Right atrium auricular region (tissue), 2 donors: ENCODE data around the gene NIPAL3. TPM values are rescaled to one million over a fixed set of nuclear protein-coding genes. Genes with fewer than 3 reads are reported as not detected.

Experiments used
- DNase-seq: peaks from one replicate; pipeline ENCODE4 v3.0.0-alpha.2; 2019; ENCODE audit warnings: low spot score
- H3K27ac ChIP-seq, 2 donors: fragments of 200-600 bp; sonication (generic); 1 replicate in 1 of 2; 2 replicates in 1 of 2; pipeline ENCODE4 v1.5.1; 2016 to 2019
- H3K27me3 ChIP-seq, 2 donors: fragments of 200-600 bp; sonication (generic); one replicate each; pipeline versions ENCODE4 v1.5.1 to v1.6.0; 2017 to 2019
- H3K36me3 ChIP-seq: fragments of 200-600 bp; sonication (generic); one replicate; pipeline ENCODE4 v1.5.1; 2016
- H3K4me1 ChIP-seq, 2 donors: fragments of 200-600 bp; sonication (generic); one replicate each; pipeline versions ENCODE4 v1.5.1 to v1.6.0; 2017 to 2019
- H3K4me3 ChIP-seq, 2 donors: fragments of 200-600 bp; sonication (generic); 1 replicate in 1 of 2; 2 replicates in 1 of 2; pipeline ENCODE4 v1.5.1; 2017 to 2019; ENCODE audit warnings: mild to moderate bottlenecking in 1 of 2, moderate library complexity in 1 of 2
- H3K9me3 ChIP-seq, 2 donors: fragments of 200-600 bp; sonication (generic); one replicate each; pipeline ENCODE4 v1.5.1; 2019
- total RNA-seq, 2 donors: library from RNA; depleted of rRNA; stranded (reverse); fragments of >200 nt; gene quantifications; one replicate each; pipeline ENCODE4 v1.1.0, GENCODE V29; 2016
- TF ChIP-seq, protein P1 (sequence below), 2 donors: fragments of 200-600 bp; sonication (generic); IDR thresholded peaks; one replicate each; pipeline ENCODE4 v1.5.1; 2019; ENCODE audit warnings: antibody characterized with exemption in 2 of 2

The NIPAL3 gene
- total RNA-seq, 2 donors from 2014 or later: 34.8 to 43.3 TPM

DNA sequence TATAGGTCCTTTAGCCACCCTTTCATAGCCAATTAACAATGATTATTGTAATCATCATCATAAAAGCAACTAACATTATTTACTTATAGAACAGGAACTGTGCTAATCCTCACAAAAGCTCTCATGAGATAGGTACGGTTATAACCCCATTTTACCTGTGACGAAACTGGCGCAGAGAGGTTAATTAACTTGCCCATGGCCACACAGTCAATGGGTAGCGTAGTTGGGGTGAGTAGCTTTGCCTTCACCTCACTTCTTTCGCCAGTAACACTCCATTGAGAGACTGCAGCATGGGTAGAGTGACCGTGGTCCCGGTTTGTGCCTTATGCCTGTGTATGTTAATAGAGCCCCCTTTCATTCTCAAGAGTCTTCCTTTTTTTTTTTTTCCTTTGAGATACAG is 10.3 kb downstream of the NIPAL3 start:
- Histone ChIP-seq H3K27ac (no peak overlapping the region), H3K9me3 (no peaks in the 10 kb centered on the region), H3K4me1 (peaks cover 0 to 10% of the 10 kb centered on the region in 2 donors), H3K36me3 (no peaks in the 10 kb centered on the region), H3K4me3 (no peak overlapping the region), H3K27me3 (no peaks in the 10 kb centered on the region)
- TF ChIP-seq, protein P1, sequence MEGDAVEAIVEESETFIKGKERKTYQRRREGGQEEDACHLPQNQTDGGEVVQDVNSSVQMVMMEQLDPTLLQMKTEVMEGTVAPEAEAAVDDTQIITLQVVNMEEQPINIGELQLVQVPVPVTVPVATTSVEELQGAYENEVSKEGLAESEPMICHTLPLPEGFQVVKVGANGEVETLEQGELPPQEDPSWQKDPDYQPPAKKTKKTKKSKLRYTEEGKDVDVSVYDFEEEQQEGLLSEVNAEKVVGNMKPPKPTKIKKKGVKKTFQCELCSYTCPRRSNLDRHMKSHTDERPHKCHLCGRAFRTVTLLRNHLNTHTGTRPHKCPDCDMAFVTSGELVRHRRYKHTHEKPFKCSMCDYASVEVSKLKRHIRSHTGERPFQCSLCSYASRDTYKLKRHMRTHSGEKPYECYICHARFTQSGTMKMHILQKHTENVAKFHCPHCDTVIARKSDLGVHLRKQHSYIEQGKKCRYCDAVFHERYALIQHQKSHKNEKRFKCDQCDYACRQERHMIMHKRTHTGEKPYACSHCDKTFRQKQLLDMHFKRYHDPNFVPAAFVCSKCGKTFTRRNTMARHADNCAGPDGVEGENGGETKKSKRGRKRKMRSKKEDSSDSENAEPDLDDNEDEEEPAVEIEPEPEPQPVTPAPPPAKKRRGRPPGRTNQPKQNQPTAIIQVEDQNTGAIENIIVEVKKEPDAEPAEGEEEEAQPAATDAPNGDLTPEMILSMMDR (IDR thresholded peaks at IDR 0.05): no peak
- DNase-seq: no peak

DNA sequence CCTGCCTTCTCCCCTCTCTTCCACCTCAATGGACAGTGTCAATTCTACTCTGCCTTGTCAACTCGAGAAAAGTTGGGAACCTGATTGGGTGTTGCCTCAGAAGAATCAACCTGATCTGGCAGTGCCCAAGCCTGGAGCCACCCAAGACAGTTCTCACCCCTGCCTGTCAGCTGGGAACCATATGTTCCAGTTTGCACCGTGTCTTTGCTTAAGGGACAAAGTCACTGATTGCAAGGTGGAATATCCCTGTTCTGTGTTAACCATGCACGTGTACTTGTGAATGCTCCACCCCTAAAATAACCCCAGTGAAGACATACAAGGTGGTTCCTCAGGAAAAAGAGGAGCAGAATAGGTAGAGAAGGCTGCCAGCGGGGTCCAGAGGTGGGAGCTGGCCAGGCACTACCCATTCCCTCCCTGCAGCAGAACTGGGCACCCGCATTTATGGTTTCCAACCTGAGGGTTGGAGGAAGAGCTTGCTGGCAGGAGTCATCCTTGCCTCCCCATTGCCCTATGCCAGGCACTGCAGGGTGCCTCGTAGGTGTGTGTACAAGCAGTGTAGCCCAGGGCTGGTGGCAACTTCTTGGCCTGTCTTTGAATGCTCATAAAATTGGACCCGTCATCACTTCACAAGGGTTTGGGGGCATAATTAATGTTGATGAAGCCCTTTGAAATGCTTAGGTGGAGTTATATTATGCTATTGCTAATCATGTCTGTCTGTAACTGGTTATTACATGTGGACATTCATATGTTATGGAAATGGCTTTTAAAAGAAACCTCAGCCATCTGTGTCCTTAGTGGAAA is 11.3 kb downstream of the NIPAL3 start:
- Histone ChIP-seq H3K4me1 (peaks cover 0 to 10% of the 10 kb centered on the region in 2 donors), H3K9me3 (no peaks in the 10 kb centered on the region), H3K36me3 (no peaks in the 10 kb centered on the region), H3K4me3 (no peak overlapping the region), H3K27ac (no peak overlapping the region), H3K27me3 (no peaks in the 10 kb centered on the region)
- TF ChIP-seq, protein P1 (IDR thresholded peaks at IDR 0.05): no peak
- no peak for DNase-seq

DNA sequence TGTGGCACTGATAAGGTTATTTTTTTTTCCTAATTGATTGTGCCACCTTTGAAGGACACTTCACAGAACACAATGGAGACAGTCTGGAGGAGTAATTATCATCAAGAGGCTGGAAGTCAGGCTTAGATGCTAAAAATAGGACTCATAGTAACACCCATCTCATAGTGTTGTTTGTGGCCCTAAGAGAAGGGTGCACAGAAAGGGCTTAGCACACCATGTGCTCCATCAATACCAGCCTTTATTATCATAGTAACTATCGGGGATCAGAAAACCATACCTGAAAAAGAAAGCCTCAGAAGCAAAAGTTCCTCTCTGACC is 11.9 kb downstream of the NIPAL3 start:
- no peaks in the 10 kb centered on the region for H3K36me3 ChIP-seq
- DNase-seq: no peak
- H3K4me3 ChIP-seq: no peak overlapping the region
- H3K9me3 ChIP-seq: no peaks in the 10 kb centered on the region
- TF ChIP-seq, protein P1 (IDR thresholded peaks at IDR 0.05): no peak
- peaks cover 0 to 10% of the 10 kb centered on the region in 2 donors for H3K4me1 ChIP-seq
- H3K27ac ChIP-seq: no peak overlapping the region
- no peaks in the 10 kb centered on the region for H3K27me3 ChIP-seq

DNA sequence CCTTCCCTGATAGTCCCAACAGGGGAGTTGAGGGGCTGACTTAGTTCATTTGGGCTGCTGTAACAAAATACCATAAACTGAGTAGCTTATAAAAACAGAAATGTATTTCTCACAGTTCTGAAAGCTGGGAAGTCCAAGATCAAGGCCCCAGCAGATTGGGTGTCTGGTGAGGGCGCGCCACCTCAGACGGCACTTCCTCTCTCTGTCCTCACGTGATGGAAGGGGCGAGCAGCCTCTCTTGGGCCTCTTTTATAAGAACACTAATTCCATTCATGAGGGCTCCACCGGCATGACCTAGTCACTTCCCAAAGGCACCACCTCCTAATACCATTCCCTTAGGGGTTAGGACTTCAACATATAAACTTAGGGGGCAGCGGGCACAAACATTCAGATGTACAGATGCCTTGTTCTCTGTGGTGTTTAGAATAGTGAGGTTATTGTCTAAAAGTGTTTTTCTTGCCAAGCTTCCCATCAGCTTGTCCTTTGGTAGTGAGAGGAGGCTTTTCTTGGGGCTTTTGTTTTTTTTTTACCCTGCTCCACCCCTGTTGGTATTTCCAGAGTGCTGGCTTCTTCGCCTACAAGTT is 20.3 kb downstream of the NIPAL3 start:
- Histone ChIP-seq H3K27ac (no peak overlapping the region), H3K4me1 (peaks cover 0 to 15% of the 10 kb centered on the region in 2 donors), H3K4me3 (no peak overlapping the region), H3K36me3 (no peaks in the 10 kb centered on the region), H3K27me3 (no peaks in the 10 kb centered on the region), H3K9me3 (no peaks in the 10 kb centered on the region)
- TF ChIP-seq, protein P1 (IDR thresholded peaks at IDR 0.05): no peak
- no peak for DNase-seq

DNA sequence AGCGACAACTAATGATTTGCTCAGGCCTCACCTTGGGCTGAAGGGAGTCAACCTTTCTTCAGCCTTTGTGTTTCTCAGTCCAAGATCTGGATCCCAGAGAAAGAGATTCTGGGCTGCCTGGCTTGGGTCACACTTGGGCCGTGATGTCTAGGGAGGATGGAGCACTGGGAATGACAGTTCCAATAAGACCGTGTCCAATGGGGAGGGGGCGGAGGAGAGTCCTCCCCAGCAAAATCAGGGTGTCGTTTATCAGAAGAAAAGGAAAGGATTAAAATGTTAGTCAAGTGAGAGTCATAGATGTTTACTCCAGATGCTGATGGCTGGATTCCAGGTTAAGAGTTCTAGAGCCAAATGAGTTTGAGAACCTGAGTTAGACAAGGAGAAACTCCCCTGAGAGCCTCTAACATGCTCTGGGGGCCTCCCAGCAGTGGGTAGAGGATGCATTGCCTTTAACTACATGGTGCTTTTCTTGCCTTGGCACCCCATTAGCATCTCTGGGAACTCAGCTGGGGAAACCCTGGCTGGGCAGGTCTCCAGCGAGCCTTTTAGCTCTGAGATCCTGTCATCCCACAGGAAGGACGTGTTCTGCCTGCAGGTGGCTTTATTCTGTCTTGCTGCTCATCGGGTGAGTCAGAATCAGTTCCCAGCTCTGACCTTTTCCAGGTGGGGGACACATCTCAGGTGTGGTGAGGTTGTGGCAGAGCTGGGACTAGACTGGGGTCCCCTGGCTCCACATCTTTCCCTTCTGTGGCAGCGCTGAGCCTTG is 22.2 kb downstream of the NIPAL3 start:
- H3K4me1 ChIP-seq: peaks cover 0 to 15% of the 10 kb centered on the region in 2 donors
- H3K27me3 ChIP-seq: no peaks in the 10 kb centered on the region
- no peaks in the 10 kb centered on the region for H3K9me3 ChIP-seq
- no peak overlapping the region for H3K4me3 ChIP-seq
- peak overlapping the region; percentile 23 to 32 for H3K27ac ChIP-seq
- DNase-seq: no peak
- H3K36me3 ChIP-seq: no peaks in the 10 kb centered on the region
- TF ChIP-seq, protein P1 (IDR thresholded peaks at IDR 0.05): no peak
